Central memory CD4-positive, alpha-beta T cell (primary cell): Measurements from ENCODE around the gene KREMEN1.

Source experiments
- DNase-seq: peaks from one replicate; pipeline ENCODE4 v3.0.0; 2022

The KREMEN1 gene

DNA sequence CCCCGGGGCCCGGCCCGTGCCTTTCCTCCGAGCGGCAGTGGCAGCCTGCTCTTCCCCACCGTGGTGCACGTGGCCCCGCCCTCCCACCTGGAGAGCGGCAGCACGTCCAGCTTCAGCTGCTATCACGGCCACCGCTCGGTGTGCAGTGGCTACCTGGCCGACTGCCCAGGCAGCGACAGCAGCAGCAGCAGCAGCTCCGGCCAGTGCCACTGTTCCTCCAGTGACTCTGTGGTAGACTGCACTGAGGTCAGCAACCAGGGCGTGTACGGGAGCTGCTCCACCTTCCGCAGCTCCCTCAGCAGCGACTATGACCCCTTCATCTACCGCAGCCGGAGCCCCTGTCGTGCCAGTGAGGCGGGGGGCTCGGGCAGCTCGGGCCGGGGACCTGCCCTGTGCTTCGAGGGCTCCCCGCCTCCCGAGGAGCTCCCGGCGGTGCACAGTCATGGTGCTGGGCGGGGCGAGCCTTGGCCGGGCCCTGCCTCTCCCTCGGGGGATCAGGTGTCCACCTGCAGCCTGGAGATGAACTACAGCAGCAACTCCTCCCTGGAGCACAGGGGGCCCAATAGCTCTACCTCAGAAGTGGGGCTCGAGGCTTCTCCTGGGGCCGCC lies 23.1 kb upstream of the KREMEN1 start:
- DNase-seq: no peak

DNA sequence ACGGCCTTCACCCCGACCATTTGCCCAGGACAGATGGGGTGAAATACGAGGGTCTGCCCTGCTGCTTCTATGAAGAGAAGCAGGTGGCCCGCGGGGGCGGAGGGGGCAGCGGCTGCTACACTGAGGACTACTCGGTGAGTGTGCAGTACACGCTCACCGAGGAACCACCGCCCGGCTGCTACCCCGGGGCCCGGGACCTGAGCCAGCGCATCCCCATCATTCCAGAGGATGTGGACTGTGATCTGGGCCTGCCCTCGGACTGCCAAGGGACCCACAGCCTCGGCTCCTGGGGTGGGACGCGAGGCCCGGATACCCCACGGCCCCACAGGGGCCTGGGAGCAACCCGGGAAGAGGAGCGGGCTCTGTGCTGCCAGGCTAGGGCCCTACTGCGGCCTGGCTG lies 22.4 kb upstream of the KREMEN1 start:
- no peak for DNase-seq

DNA sequence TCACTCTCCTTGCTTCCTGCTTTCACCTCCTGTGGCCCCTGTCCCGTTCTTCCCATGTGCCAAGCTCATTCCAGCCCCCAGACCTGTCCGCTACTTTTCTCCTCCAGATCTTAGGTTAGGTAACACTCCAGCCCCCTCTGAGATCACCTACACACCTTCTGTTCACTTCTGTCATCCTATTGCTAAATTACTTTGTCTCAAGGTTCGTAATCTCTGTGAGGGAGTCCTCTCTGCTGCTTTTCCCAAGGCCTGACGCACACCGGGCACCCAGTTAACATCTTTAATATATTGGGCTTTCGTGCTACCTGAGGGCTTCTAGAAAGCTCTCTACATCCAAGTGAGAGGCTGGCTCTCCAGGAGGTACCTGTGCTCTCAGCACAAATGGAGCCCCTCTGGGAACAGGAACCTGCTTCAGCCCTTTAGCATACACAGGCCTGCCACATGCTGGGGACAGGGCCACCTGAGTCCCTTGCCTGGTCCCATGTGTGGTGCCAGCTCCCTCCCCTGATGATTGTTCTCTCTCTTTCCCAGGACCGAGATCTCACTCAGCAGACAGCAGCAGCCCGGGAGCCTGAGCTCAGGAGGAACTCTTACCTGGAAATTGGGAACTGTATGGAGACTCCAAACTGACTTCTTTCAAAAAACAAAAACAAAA lies 19.7 kb upstream of the KREMEN1 start:
- no peak for DNase-seq

DNA sequence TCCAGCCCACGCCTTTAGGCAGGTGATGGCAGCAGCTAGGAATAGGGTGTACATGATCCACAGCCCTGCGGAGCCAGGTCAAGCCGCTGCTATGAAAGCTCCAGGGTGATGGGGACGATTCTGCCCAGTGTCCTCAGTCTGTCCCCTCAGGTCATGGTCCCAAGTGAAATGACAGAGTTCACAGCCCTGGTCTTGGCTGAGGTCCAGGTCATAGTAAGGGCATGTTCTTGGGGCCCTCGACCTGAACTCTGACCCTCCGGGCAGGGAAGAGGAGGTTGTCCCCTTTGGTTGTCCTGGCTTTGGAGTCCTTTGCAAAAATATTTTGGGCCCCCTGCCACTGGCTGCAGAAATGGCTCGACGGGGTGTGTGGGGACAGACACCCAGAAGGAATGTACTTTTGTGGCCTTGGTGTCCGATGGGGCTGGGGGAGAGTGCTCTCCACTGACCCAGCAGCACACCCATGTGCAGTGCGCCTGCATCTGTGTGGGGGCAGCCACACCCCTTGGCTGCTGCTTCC lies 18.5 kb upstream of the KREMEN1 start:
- DNase-seq: no peak

DNA sequence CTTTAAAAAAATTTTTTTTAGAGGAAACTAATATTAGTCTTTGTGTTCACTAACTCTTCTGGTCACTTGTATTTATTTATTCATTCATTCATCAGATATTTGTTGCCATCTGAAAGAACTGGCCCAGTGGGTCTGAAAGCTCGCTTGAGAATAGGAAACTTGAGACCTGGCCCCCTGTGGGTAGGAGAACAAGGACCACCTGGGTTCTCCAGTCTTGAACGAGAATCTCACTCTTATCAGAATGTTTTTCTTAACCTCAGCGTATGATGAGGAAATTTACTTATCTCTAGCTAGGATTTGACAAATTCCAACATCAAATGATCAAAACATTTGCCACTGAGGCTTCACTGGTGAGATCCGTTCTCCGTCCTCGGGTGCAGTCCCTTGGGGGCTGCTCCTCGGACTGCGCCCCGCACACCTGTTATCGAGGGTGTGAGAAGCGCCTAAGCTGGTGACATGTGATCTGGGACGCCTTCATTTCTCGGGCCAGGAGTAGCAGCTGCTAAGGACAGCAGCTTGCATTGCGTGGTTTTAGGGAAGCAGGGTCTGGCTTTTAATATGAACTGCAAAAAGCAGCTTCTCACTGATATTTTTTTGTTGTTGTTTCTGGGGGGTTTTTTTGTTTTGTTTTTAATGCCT lies 17.5 kb upstream of the KREMEN1 start:
- DNase-seq: no peak

DNA sequence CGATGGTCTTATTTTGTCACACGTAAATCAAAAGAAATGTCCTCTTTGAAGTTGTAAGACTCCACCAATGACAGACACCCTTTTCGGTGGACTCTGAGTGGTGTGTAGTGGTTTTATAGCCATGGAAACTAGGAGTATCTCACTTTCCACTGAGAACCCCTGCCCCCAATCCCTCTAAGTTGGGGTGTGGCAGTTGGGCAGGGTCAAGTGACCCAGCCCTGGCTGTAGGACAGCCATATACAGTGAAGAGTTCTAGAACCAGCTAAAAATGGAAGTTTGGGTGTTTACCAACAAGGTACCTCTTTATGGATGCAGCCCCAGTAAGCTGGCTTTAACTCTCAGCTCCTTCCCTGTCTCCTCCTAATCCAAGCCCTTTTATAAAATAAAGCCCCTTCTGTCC lies 16.4 kb upstream of the KREMEN1 start:
- DNase-seq: no peak

DNA sequence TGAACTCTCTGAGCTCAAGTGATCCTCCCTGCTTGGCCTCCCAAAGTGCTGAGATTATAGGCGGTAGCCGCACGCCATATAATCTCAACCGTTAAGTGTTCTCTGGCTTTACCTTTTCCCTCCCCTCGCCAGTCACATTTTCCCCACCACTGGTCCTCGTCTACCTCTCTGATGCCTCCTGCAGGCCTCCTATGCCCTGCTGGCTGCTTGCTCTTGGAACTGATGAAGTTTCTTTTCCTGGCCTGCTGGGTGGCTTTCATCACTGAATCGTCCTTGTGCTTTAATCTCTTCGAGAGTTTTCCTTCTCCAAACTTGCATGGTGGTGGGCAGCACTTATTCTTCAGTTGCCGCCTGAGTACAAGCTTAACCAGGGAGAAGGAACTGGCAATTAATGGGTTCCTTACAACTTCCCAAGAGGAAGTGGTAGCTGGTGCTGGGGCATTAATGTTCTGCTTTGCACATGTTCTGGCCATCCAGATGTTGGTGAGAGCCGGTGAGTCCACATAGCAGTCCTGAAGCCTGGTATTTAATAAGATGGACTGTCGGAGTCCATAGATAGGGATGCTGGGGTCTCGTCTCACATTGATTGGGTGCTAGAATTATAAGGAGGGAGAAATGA lies 12.5 kb upstream of the KREMEN1 start:
- DNase-seq: no peak

DNA sequence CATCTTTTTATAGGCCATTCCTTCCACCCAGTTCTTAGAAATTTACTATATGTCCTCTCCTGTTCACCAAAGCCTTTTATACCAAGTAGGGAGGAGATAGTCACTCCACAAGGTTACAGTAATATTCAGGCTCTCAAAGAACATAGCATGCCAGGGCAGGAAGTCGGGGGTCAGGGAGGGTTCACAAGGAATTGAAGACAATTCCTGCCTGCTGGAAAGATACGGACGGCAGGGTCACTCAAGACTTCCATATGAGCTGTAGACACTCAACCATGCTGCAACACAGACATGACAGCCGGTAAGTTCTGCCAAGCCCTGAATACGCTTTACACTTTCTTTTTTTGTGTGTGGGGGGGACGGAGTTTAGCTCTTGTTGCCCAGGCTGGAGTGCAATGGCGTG lies 11.9 kb upstream of the KREMEN1 start:
- no peak for DNase-seq

DNA sequence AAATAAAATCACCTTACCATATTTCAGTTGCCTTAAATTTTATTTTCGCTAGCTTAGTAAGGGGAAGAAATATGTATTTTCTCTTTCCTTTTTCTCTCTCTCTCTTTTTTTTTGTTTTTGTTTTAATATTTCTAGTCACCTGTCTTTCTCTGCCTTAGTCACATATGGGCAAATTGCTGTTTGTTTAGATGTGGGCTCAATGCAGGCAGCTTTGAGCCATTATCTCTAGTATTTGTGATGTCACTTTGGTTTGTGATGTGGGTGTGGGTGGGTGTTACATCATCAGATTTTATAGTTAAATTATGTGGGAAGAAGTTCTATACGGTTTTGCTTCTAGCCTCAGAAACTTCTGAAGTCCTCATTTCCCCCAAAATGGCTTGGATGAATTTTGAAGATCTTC lies 11.1 kb upstream of the KREMEN1 start, which contains the start of gene C22orf31:
C22orf31 (minus strand) TSS at position 59 of the 400 bp plus-strand sequence; CDS start at position 20, 39 bp downstream.
- no peak for DNase-seq

DNA sequence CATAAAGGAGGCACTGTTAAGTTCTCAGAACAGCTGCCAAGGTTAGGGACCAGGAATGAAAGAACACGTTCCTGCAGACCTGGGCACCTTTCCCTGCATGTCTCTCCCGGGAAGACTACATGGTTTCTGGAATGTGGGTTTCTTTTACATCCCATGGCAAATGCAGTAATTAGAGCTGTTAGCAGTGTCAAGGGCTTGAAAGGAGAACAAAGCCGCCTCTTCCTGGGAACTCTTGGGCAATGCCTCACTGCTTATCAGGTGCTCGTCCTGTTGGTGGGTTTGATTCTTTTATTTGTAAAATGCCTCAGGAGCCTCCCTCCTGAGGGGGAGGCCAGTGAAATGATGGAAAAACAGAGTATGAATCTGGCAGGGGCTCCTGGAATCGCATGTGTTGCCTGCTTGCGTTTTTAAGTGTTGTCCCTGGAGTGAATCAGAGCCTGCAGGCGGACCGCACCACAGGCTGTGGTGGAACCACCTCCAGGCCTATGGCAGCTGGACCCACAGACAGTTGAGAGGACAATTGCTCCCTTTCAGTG lies 10.5 kb upstream of the KREMEN1 start:
- no peak for DNase-seq

DNA sequence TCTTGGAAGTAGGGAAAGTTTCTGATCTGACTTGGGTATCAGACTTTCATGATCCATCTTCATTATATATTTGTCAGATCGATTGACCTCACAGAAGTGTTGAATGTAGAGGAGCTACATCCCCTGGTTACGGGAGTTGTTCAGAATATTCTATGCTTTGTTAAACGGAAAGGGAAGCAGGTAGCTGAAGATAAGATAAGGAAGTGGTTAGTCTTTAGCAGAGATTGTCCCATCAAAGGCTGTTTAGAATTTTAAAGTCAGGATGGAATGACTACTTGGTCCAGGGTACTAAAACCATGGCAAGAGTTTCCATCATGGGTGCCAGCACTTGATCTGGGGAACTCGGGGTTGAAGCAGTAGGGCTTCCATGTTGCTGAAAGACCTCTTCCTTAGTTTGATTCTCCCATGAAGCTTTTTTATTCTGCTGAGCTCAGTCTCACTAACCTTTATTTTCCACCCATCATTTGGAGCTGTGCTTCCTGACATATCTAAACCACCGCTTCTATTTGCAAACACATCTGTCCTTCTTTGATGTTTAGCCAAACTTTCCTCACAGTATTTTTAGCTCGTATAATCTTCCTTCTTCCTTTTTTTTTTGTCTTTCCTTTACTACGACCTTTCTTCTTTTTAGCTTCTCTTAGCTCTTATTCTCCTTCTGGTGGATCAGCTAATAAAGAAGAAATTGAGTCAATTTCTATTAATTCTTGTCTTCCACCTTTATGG lies 7.2 kb upstream of the KREMEN1 start:
- peak; percentile 16 for DNase-seq

DNA sequence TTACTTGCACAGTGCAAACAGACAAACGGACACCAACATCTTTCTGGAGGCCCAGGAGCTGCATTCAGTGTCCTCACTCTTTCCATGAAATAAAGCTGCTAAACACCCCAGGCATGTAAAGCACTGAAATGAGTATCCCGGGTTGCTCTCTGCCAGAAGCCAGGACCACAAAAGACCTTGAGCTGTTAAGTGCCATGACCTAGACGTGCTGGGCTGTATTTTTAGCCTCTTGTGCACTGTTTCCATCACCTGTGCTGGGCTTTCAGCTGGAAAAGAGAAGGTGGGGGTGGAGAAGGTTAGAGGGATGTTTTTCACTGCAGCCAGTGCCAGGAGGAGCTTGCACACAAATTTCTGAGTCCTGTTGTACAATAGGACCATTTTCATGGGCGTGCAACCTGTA lies 3.4 kb upstream of the KREMEN1 start:
- DNase-seq: no peak

DNA sequence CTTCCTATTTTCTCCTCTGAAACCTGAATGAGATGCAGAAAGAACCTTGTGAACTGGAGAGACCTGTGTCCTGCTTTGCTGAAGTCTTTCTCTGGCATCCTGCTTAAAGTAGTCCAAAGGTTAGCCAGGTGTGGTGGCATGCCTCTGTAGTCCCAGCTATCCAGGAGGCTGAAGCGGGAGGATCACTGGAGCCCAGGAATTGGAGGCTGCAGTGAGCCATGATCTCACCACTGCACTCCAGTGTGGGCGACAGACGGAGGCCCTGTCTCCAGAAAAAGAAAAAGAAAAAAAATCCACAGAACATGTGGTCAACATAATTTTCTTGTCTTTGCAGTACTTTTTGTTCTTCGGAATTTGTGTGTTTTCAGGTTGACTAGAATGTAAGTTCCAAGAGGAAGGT lies 2.3 kb upstream of the KREMEN1 start:
- no peak for DNase-seq

DNA sequence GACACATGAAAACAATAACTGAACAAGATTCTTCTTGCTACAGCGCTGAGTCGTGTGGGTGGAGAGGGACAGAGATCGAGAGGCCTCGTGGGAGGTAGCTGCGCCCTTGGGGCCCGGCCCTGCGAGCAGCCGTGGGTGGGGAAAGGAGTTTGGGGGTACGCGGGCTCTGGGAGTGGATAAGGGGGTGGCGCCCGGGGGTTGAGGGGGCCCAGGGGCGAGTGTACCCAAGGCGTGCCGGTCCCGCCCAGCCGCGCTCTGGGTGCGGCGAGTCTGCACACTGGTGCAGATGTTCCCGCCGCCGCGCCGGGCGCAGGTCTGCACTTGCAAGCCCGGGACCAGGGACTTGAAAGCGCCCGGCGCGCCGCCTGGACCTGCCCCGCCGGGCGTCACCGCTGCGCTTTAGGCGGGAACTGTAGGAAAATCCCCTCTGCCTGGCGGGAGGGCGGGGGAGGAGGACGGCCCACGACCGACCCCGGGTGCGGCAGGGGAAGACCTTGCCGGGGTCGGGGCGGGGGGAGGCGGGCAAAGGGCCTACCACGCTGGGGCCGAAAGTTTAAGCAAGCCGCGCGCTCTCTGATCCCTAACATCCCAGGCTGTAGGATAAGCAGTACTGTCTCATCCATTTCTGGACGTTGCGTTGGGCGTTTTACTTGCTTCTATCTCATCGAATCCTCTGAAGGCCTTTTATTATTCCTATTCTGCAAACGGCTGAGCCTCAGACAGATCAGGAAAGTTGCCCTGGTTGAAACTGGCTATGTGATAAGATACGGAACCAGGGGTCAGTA lies 1.4 kb upstream of the KREMEN1 start:
- DNase-seq: peak; percentile 30

DNA sequence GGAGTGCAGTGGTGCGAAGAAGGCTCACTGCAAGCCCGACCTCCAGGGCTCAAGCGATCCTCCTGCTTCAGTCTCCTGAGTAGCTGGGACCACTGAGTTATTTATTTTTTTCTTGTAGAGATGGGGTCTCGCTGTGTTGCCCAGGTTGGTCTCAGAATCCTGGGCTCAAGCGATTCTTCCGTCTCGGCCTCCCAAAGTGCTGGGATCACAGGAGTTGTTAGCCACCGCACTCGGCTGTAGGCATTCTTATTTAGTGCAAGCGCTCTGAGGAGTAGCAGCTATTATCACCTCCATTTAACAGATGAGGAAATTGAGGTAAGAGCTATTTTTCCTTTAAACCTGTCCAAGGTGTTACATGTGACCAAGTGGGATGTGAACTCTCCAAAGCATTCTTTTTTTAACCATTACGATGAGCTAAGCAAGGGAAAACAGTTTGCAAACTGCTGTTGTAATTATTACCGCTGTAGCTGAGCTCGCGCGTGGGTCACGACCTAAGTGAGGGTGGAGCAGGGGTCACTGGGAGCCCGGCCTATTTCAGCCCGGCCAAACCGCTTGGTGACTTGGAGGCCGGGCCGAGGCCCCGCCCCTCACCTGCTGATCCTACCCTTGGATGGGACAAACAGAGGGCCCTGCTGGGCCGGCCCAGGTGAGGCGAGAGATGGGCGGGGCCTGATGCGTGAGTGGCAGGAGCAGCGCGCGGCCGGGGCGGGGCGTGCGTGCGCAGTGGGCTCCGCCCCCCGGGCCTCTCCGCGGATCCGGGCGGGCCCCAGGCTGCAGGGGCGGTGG lies 449 bp upstream of the KREMEN1 start:
- peak; percentile 81 for DNase-seq

DNA sequence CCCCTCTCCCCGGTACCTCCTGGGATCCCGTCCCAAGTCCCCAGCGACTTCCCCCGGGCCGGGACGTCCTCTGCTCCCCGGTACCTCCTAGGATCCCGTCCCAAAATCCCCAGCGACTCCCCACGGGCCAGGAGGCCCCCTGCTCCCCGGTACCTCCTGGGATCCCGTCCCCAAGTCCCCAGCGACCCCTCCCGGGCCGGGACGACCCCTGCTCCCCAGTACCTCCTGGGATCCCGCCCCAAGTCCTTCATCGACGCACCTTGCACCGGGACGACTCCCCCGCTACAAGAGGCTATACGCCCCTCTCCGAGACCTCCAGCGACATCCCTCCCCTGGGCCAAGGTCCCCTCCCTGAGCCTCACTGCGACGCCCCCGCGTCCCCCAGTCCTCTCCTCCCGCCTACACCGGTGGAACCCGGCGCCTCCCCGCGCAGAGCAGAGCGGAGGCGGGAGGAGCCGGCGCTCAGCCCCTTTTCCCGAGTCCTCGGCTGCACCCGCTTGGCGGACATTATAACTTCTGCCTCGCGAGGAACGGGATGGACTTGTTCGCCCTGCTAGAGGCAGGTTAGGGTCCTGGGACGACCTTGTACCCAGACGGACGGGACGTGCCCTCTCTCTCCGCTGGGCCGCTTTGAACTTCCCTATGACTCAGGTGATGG lies 912 bp downstream of the KREMEN1 start:
- DNase-seq: no peak

DNA sequence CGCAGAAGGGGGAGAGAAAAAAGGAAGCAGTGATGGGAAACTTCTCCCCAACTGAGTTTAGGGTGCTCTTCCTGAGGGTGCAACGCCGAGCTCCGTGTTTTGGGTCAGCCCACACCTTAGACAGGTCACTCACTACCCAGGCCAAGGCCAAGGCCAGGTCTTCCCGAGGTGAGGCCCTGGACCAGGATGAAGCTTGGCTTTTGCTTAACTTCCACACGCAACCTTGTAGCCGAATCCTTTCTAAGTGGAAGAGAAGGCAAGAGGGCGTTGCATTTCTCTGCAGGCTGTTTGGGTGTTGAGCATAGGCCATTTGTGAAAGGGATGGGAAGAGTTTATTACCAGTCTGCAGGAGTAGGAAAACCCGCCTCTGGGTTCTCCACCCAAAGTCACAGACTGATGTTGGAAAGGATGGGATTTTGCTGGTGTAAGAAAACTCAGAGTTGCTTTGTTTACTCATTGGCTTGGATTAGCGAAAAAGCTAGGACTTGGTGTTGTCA lies 1.5 kb downstream of the KREMEN1 start:
- DNase-seq: no peak

DNA sequence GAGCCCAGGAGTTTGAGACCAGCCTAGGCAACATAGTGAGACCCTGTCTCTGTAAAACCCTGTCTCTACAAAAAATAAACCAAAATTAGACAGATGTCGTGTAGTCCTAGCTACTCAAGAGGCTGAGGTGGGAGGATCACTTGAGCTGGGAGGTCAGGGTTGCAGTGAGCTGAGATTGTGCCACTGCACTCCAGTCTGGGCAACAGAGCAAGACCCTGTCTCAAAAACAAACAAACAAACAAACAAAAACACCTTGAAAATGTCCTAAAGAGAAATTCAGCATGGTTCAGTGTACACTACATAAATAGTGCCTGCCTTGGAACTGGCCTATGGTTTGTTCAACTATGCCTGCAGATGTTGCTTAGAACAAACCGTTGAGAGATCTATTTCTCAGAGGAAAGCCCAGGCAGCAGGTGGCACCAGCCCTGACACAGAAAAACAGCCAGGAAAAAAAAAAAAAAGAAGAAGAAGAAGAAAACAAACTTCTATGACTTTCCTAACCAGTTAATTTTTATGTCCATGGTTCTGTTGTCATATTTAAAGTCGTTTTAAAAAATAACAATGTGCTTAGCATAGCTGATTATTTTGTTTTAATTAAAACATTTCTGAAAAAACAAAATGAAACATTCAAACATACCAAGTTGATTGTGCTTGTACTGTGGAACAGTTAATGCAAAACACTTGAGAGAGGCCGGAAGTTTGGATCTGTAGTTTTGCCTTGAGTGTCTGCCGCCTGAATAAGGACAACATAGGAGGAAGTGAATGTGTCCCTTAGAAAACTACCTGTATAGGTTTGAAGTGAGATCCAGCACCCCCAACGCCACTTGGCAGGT lies 5.4 kb downstream of the KREMEN1 start:
- DNase-seq: no peak

DNA sequence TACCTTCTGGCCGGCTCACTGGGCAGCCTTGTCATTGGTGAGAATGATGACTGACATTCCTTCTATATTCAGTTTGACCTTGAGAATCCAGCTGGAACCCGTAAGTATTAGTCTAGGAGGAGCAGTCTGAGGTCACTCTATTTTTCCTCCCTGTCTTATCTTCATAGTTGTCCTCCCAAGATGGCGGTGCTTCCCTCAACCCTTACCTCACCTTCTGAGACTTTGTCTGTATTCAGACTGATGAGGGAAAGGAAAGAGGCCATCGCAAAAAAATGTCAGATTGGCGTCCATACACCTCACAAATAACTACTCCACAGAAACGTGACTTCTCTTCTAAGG lies 6.0 kb downstream of the KREMEN1 start:
- no peak for DNase-seq
